Calu3 (cell line): ENCODE data around the gene LIMK2. TPM values are rescaled to one million over a fixed set of nuclear protein-coding genes. Genes with fewer than 3 reads are reported as not detected.

Experiments
- BruUV-seq: library from RNA; stranded (reverse); fragments of 400-500 nt; replicated peaks from 2 replicates; lab custom pipeline; 2021; lab: Mats Ljungman, UMichigan
- CTCF ChIA-PET: fragments of 300-600 bp; sonication (Branson Sonifier 250); formaldehyde crosslinking; loops from one replicate; lab custom pipeline; 2022; ENCODE audit warnings: antibody characterized with exemption; lab: Charles Lee
- DNase-seq: peaks from one replicate; pipeline ENCODE4 v3.0.0; 2022
- H3K27ac Mint-ChIP-seq: one replicate; pipeline ENCODE4 v1.8.0; 2022; ENCODE audit warnings: mixed read lengths; ENCODE audit not compliant: unreplicated experiment
- H3K27me3 Mint-ChIP-seq: one replicate; pipeline ENCODE4 v1.8.0; 2022; ENCODE audit warnings: mixed read lengths; ENCODE audit not compliant: unreplicated experiment
- H3K36me3 Mint-ChIP-seq: one replicate; pipeline ENCODE4 v1.8.0; 2022; ENCODE audit warnings: mild to moderate bottlenecking, moderate library complexity, mixed read lengths; ENCODE audit not compliant: insufficient read depth, unreplicated experiment
- H3K4me1 Mint-ChIP-seq: one replicate; pipeline ENCODE4 v1.8.0; 2022; ENCODE audit warnings: mild to moderate bottlenecking, low read depth, mixed read lengths; ENCODE audit not compliant: unreplicated experiment
- H3K4me3 Mint-ChIP-seq: one replicate; pipeline ENCODE4 v1.8.0; 2022; ENCODE audit warnings: mild to moderate bottlenecking, low read depth, moderate library complexity, mixed read lengths; ENCODE audit not compliant: unreplicated experiment
- H3K9me3 Mint-ChIP-seq: one replicate; pipeline ENCODE4 v1.8.0; 2022; ENCODE audit warnings: low read depth, mixed read lengths; ENCODE audit not compliant: unreplicated experiment
- intact Hi-C: fragments of 100-400 bp; cut with micrococcal nuclease; formaldehyde crosslinking; loops from one replicate; pipeline ENCODE4 v1.10.0; 2022; ENCODE audit not compliant: unreplicated experiment
- total RNA-seq: library from RNA; stranded (reverse); gene quantifications from 2 replicates; pipeline ENCODE4 v1.2.3, GENCODE V29; 2022
- TF ChIP-seq, protein P1 (sequence below): fragments of 200-600 bp; IDR thresholded peaks from one replicate; pipeline ENCODE4 v1.8.0; 2022; ENCODE audit warnings: antibody characterized with exemption; ENCODE audit not compliant: unreplicated experiment

The LIMK2 gene
- total RNA-seq, 1 experiment from 2014 or later, result 59.9 TPM

DNA sequence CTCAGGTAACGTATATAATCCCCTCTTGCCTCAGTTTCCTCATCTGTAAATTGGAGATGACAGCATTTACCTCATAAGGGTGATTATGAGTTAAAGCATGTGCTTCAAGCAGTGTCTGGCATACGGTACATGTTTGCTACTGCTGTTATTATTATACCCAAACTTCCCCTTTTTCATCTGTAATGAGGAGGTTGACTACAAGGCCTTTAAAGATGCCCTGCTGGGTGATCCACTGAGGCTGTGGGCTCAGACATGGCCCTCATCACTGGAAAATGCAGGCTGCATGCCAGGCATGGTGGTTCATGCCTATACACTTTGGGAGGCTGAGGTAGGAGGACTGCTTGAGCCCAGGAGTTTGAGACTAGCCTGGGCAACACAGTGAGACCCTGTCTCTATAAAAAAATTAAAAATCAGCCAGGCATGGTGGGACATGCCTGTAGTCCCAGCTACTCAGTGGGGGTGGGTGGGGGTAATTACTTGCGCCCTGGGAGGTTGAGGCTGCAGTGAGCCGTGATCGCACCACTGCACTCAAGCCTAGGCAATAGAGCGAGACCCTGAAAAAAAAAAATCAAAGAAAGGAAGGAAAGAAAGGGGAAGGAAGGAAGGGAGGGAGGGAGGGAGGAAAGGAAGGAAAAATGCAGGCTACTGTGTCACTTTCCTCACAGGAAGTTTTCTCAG lies 75.9 kb downstream of the LIMK2 start:
- TF ChIP-seq, protein P1, sequence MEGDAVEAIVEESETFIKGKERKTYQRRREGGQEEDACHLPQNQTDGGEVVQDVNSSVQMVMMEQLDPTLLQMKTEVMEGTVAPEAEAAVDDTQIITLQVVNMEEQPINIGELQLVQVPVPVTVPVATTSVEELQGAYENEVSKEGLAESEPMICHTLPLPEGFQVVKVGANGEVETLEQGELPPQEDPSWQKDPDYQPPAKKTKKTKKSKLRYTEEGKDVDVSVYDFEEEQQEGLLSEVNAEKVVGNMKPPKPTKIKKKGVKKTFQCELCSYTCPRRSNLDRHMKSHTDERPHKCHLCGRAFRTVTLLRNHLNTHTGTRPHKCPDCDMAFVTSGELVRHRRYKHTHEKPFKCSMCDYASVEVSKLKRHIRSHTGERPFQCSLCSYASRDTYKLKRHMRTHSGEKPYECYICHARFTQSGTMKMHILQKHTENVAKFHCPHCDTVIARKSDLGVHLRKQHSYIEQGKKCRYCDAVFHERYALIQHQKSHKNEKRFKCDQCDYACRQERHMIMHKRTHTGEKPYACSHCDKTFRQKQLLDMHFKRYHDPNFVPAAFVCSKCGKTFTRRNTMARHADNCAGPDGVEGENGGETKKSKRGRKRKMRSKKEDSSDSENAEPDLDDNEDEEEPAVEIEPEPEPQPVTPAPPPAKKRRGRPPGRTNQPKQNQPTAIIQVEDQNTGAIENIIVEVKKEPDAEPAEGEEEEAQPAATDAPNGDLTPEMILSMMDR, result no peak
- H3K4me1 Mint-ChIP-seq, result peaks cover 12% of the 10 kb centered on the region
- intact Hi-C loops, result no loop called here
- no peak overlapping the region for H3K4me3 Mint-ChIP-seq
- peaks cover 24% of the 10 kb centered on the region for H3K36me3 Mint-ChIP-seq
- DNase-seq, result no peak
- no peaks in the 10 kb centered on the region for H3K9me3 Mint-ChIP-seq
- CTCF ChIA-PET, result no interaction called here
- H3K27me3 Mint-ChIP-seq, result no peaks in the 10 kb centered on the region
- no TSS peak for BruUV-seq
- no peak overlapping the region for H3K27ac Mint-ChIP-seq

GRCh38 chr22:31288496-31289240 lies 76.6 kb downstream of the LIMK2 start:
- Mint-ChIP-seq H3K36me3 (peaks cover 24% of the 10 kb centered on the region), H3K4me3 (no peak overlapping the region), H3K27ac (no peak overlapping the region), H3K9me3 (no peaks in the 10 kb centered on the region), H3K4me1 (peaks cover 12% of the 10 kb centered on the region), H3K27me3 (no peaks in the 10 kb centered on the region)
- no TSS peak for BruUV-seq
- CTCF ChIA-PET, result no interaction called here
- intact Hi-C loops, result no loop called here
- no peak for DNase-seq
- TF ChIP-seq, protein P1, result no peak

DNA sequence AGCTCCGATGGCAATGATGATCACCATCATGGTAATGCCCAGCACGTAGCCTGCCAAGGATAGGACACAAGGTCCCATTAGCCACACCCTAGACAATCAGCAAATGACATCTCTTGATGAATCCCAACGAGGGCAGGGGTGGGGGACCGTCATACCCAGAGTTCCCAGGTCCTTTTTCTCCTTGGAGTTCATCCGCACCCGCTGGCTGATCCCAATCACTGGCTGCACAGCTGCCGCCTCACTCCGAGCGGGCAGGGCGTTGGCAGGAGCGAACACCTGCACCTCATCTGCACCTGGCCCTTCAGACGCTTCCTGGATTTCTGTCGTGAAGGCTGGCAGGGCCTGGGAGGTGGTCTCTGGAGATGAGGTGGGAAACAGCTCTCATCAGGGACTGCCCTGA lies 77.2 kb downstream of the LIMK2 start:
- CTCF ChIA-PET, result no interaction called here
- intact Hi-C loops, result no loop called here

More for the DNA sequence above, 77.2 kb downstream of the LIMK2 start:
- no peaks in the 10 kb centered on the region for H3K27me3 Mint-ChIP-seq
- no TSS peak for BruUV-seq
- TF ChIP-seq, protein P1, result no peak
- no peak overlapping the region for H3K4me3 Mint-ChIP-seq
- no peak for DNase-seq
- H3K27ac Mint-ChIP-seq, result no peak overlapping the region
- H3K9me3 Mint-ChIP-seq, result no peaks in the 10 kb centered on the region
- peaks cover 24% of the 10 kb centered on the region for H3K36me3 Mint-ChIP-seq
- H3K4me1 Mint-ChIP-seq, result peaks cover 12% of the 10 kb centered on the region
